Gastrocnemius medialis (tissue), 4 donors: Measurements from ENCODE around the gene PCYT2.

Experiments
- CTCF ChIP-seq, 5 experiments: fragments of 450-650 bp in 3 of 5; fragments of 200-600 bp in 2 of 5; sonication (generic) in 2 of 5; IDR thresholded peaks in 4 of 5; conservative IDR thresholded peaks in 1 of 5; 1 replicate in 4 of 5; 2 replicates in 1 of 5; pipeline ENCODE4 v1.5.1; 2016 to 2019; ENCODE audit warnings: antibody characterized with exemption in 5 of 5, mild to moderate bottlenecking in 3 of 5, moderate library complexity in 3 of 5
- POLR2A ChIP-seq, 2 donors: fragments of 450-650 bp; IDR thresholded peaks; one replicate each; pipeline ENCODE4 v1.6.1; 2017; ENCODE audit warnings: antibody characterized with exemption in 2 of 2, mild to moderate bottlenecking in 2 of 2, moderate library complexity in 2 of 2

- no peak for TF ChIP-seq POLR2A (IDR thresholded peaks at IDR 0.05)
- no peak for TF ChIP-seq CTCF (IDR thresholded peaks at IDR 0.05 in 4 of 5, conservative IDR thresholded peaks at IDR 0.05 in 1 of 5)
Observed at GRCh38 chr17:81939881-81940385, 28.7 kb upstream of the PCYT2 start.
